Endothelial cell of umbilical vein (primary cell): ENCODE results near the gene C19orf85. TPM values are rescaled to one million over a fixed set of nuclear protein-coding genes. Genes with fewer than 3 reads are reported as not detected.

Source experiments
- BruUV-seq: library from RNA; stranded (reverse); fragments of 400-500 nt; replicated peaks from 2 replicates; lab custom pipeline; 2021; lab: Mats Ljungman, UMichigan
- CTCF ChIA-PET: fragments of 300-600, 350-600 bp; sonication (Branson Sonifier 250); formaldehyde crosslinking; loops from one replicate; lab custom pipeline; 2021; ENCODE audit warnings: antibody characterized with exemption, inconsistent platforms; lab: Charles Lee
- POLR2A ChIA-PET: fragments of 300-600, 350-600 bp; sonication (Branson Sonifier 250); formaldehyde crosslinking; loops from one replicate; lab custom pipeline; 2021; ENCODE audit warnings: antibody characterized with exemption, inconsistent platforms; lab: Charles Lee
- DNase-seq: peaks from one replicate; pipeline ENCODE4 v3.0.0-alpha.2; 2011; ENCODE audit warnings: low read depth, low spot score
- FAIRE-seq: peaks from 2 replicates; lab custom pipeline; 2011; peaks lifted over from hg19 to GRCh38; lab: Jason Lieb, UNC
- H2AFZ ChIP-seq: 2 replicates; pipeline ENCODE4 v1.6.0; 2012; ENCODE audit warnings: low read depth, low read length, control low read depth, inconsistent platforms
- H3K27ac ChIP-seq: 2 replicates; pipeline ENCODE4 v1.5.1; 2011; ENCODE audit warnings: low read depth, mild to moderate bottlenecking, control low read depth, low read length, moderate library complexity; ENCODE audit not compliant: insufficient read depth
- H3K27me3 ChIP-seq, 2 experiments: 2 replicates each; pipeline versions ENCODE4 v1.6.0 to v1.6.1; 2011; ENCODE audit warnings: low read length in 2 of 2, mixed read lengths in 1 of 2; ENCODE audit not compliant: control insufficient read depth in 2 of 2, insufficient read depth in 2 of 2
- H3K36me3 ChIP-seq, 2 experiments: 2 replicates in 1 of 2; 3 replicates in 1 of 2; pipeline ENCODE4 v1.5.1; 2011; ENCODE audit warnings: low read length in 2 of 2, mild to moderate bottlenecking in 1 of 2, moderate library complexity in 1 of 2; ENCODE audit not compliant: control insufficient read depth in 2 of 2, insufficient read depth in 2 of 2; ENCODE audit errors: extremely low read depth in 1 of 2
- H3K4me1 ChIP-seq: 3 replicates; pipeline ENCODE4 v1.5.1; 2011; ENCODE audit warnings: mild to moderate bottlenecking, low read length; ENCODE audit not compliant: control insufficient read depth, insufficient read depth; ENCODE audit errors: extremely low read depth
- H3K4me2 ChIP-seq: 2 replicates; pipeline ENCODE4 v1.6.1; 2011; ENCODE audit warnings: low read length, control low read depth, mixed read lengths; ENCODE audit not compliant: insufficient read depth
- H3K4me3 ChIP-seq, 3 experiments: fragments of 200-600 bp in 1 of 3; sonication (generic), shearing (Covaris generic) in 1 of 3; replicated peaks in 1 of 3; 2 replicates each; pipeline ENCODE4 v1.5.1; 2011 to 2016; ENCODE audit warnings: control low read depth in 3 of 3, low read length in 3 of 3, mild to moderate bottlenecking in 2 of 3, inconsistent platforms in 1 of 3, low read depth in 1 of 3, moderate library complexity in 1 of 3; ENCODE audit not compliant: insufficient read depth in 1 of 3
- H3K79me2 ChIP-seq: 2 replicates; pipeline ENCODE4 v1.6.0; 2012; ENCODE audit warnings: low read length, inconsistent platforms; ENCODE audit not compliant: control insufficient read depth, insufficient read depth
- H3K9ac ChIP-seq: replicated peaks from 2 replicates; pipeline ENCODE3; 2011; ENCODE audit warnings: low read length, control low read depth; ENCODE audit not compliant: insufficient read depth; ENCODE audit errors: extremely low read depth
- H3K9me1 ChIP-seq: replicated peaks from 3 replicates; pipeline ENCODE4 v1.6.0; 2011; ENCODE audit warnings: mild to moderate bottlenecking, low read length; ENCODE audit not compliant: control insufficient read depth, insufficient read depth; ENCODE audit errors: extremely low read depth
- H3K9me3 ChIP-seq: replicated peaks from 2 replicates; pipeline ENCODE4 v1.5.1; 2012; ENCODE audit warnings: low read length, inconsistent platforms; ENCODE audit not compliant: control insufficient read depth, insufficient read depth
- H4K20me1 ChIP-seq: replicated peaks from 2 replicates; pipeline ENCODE3; 2011; ENCODE audit warnings: mild to moderate bottlenecking, low read length; ENCODE audit not compliant: control insufficient read depth, insufficient read depth; ENCODE audit errors: extremely low read depth
- EZH2 ChIP-seq: IDR thresholded peaks from 2 replicates; pipeline ENCODE4 v1.6.1; 2012; ENCODE audit warnings: borderline replicate concordance, low read depth, mild to moderate bottlenecking, moderate library complexity, low read length, inconsistent platforms; ENCODE audit not compliant: severe bottlenecking
- FOS ChIP-seq: IDR thresholded peaks from 2 replicates; pipeline ENCODE4 v1.6.1; 2011; ENCODE audit warnings: mild to moderate bottlenecking, low read length, moderate library complexity, borderline replicate concordance; ENCODE audit not compliant: insufficient read depth
- GATA2 ChIP-seq: IDR thresholded peaks from 2 replicates; pipeline ENCODE4 v1.7.0; 2011; ENCODE audit warnings: low read depth, mild to moderate bottlenecking, moderate library complexity, mixed read lengths, low read length; ENCODE audit not compliant: insufficient read length, insufficient read depth
- JUN ChIP-seq: IDR thresholded peaks from 2 replicates; pipeline ENCODE4 v1.6.1; 2011; ENCODE audit warnings: borderline replicate concordance, low read depth; ENCODE audit not compliant: insufficient read length, insufficient read depth
- MAX ChIP-seq: IDR thresholded peaks from 2 replicates; pipeline ENCODE4 v1.6.1; 2011; ENCODE audit not compliant: insufficient read depth, insufficient read length
- MYC ChIP-seq: IDR thresholded peaks from one replicate; pipeline ENCODE4 v1.6.1; 2011; ENCODE audit warnings: mild to moderate bottlenecking, low read depth, low read length
- POLR2A ChIP-seq: IDR thresholded peaks from 2 replicates; pipeline ENCODE4 v1.6.1; 2012; ENCODE audit warnings: low read depth, mild to moderate bottlenecking, control low read depth, low read length
- POLR2AphosphoS5 ChIP-seq: IDR thresholded peaks from 2 replicates; pipeline ENCODE4 v1.6.1; 2012; ENCODE audit warnings: low read depth, mild to moderate bottlenecking, control low read depth, low read length, moderate library complexity; ENCODE audit not compliant: insufficient read depth
- dilution Hi-C: fragments of 300-500 bp; cut with MboI; formaldehyde crosslinking; loops from one replicate; pipeline ENCODE4 v1.15.0; 2019; ENCODE audit warnings: low sequenced_read_pairs; ENCODE audit not compliant: extremely low pct_ligation_motif_present
- intact Hi-C: fragments of 100-400 bp; cut with micrococcal nuclease; formaldehyde crosslinking; loops from one replicate; pipeline ENCODE4 v1.10.0; 2022
- polyA plus RNA-seq, 4 experiments: library from polyadenylated mRNA; depleted of rRNA in 3 of 4; stranded (reverse) in 3 of 4; unstranded in 1 of 4; fragments of >200 nt; gene quantifications; 2 replicates each; pipeline versions ENCODE4 v1.2.1 to v1.2.3, GENCODE V29; 2011 to 2012; ENCODE audit warnings: missing spikeins in 1 of 4
- total RNA-seq: library from RNA; stranded (reverse); gene quantifications from 2 replicates; pipeline ENCODE4 v1.2.3, GENCODE V29; 2021
- TF ChIP-seq, protein P1 (sequence below), 2 donors: IDR thresholded peaks; 1 replicate in 1 of 2; 2 replicates in 1 of 2; pipeline ENCODE4 v1.5.1; 2011; ENCODE audit warnings: low read length in 2 of 2, mild to moderate bottlenecking in 2 of 2, moderate library complexity in 2 of 2, control low read depth in 1 of 2, inconsistent platforms in 1 of 2, low read depth in 1 of 2; ENCODE audit not compliant: insufficient read depth in 1 of 2; ENCODE audit errors: extremely low read depth in 1 of 2

Gene C19orf85
- total and polyA plus RNA-seq, 2 donors (not counting 3 experiments of a cell fraction or from before 2014, with no cell fraction given) = not detected

GRCh38 chr19:55495646-55496349, 31.2 kb upstream of the C19orf85 start:
- H3K27ac ChIP-seq = no peak overlapping the region
- H4K20me1 ChIP-seq = no peaks in the 10 kb centered on the region
- H3K9ac ChIP-seq = no peak overlapping the region
- CTCF ChIA-PET = interaction anchor here (0.9 to 5.5 kb wide), 3 partner anchors 8 to 355 kb away, joined by 3 to 38 read pairs (median 3); no protein-coding TSS in a partner anchor
- H3K9me3 ChIP-seq = no peaks in the 10 kb centered on the region
- H3K27me3 ChIP-seq = no peaks in the 10 kb centered on the region
- no peak overlapping the region for H3K4me2 ChIP-seq
- DNase-seq = no peak
- no peaks in the 10 kb centered on the region for H3K4me1 ChIP-seq
- POLR2A ChIA-PET = no interaction called here
- dilution Hi-C loops = no loop called here
- BruUV-seq = no TSS peak
- no peak overlapping the region for H3K4me3 ChIP-seq
- H3K36me3 ChIP-seq = no peaks in the 10 kb centered on the region
- H3K9me1 ChIP-seq = no peaks in the 10 kb centered on the region
- intact Hi-C loops = no loop called here
- TF ChIP-seq MAX (no peak), FOS (no peak), POLR2A (no peak), POLR2AphosphoS5 (no peak)
- H2AFZ ChIP-seq = no peak overlapping the region
- no peaks in the 10 kb centered on the region for H3K79me2 ChIP-seq
- FAIRE-seq = no peak

DNA sequence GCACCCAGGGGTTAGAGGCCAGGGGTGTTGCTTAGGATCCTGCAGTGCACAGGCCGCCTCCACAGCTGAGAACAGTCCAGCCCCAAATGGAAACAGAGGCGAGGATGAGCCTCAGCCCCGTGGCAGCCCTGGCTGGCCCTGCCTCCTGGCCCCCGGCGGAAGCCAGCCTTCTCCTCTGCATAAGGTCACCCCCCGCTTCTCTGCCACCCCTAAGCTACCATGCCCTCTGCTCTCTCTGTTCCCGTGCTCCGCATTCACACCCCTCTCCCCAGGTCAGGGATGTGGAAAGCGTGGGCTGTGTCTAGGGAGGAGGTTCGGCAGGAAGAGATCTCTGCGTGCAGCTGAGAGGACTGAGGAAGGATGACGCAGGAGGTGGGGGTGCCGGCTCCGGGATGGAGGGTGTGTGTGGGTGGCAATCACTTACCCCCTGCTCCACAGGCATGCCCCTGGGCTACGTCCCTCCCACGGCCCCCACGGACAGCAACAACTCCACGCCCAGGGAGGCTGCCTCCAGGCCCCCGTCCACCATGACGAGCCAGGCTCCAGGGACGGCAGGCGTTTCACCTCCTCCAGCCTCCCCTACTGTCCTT, 29.7 kb upstream of the C19orf85 start:
- H3K9me1 ChIP-seq = no peaks in the 10 kb centered on the region
- FAIRE-seq (no peak), DNase-seq (no peak)
- H3K4me1 ChIP-seq = no peaks in the 10 kb centered on the region
- no peaks in the 10 kb centered on the region for H3K27me3 ChIP-seq
- peak overlapping the region; percentile 13 for H3K4me2 ChIP-seq
- peak overlapping the region; percentile 40 for H2AFZ ChIP-seq
- ChIA-PET POLR2A (interaction anchor here (0.5 to 1.0 kb wide), 3 partner anchors 9 to 182 kb away, joined by 3 to 7 read pairs (median 6); partner anchors contain the start of gene NAT14), CTCF (interaction anchor here (0.6 to 5.5 kb wide), 3 partner anchors 10 to 89 kb away, joined by 3 to 38 read pairs (median 17); no protein-coding TSS in a partner anchor)
- intact Hi-C loops (no loop called here), dilution Hi-C loops (no loop called here)
- no peak overlapping the region for H3K27ac ChIP-seq
- no peaks in the 10 kb centered on the region for H3K9me3 ChIP-seq
- H3K79me2 ChIP-seq = no peaks in the 10 kb centered on the region
- H3K9ac ChIP-seq = no peak overlapping the region
- H3K36me3 ChIP-seq = no peaks in the 10 kb centered on the region
- no TSS peak for BruUV-seq
- no peak overlapping the region for H3K4me3 ChIP-seq
- TF ChIP-seq FOS = no peak
- TF ChIP-seq GATA2 = no peak
- no peak for TF ChIP-seq MYC
- TF ChIP-seq, protein P1, sequence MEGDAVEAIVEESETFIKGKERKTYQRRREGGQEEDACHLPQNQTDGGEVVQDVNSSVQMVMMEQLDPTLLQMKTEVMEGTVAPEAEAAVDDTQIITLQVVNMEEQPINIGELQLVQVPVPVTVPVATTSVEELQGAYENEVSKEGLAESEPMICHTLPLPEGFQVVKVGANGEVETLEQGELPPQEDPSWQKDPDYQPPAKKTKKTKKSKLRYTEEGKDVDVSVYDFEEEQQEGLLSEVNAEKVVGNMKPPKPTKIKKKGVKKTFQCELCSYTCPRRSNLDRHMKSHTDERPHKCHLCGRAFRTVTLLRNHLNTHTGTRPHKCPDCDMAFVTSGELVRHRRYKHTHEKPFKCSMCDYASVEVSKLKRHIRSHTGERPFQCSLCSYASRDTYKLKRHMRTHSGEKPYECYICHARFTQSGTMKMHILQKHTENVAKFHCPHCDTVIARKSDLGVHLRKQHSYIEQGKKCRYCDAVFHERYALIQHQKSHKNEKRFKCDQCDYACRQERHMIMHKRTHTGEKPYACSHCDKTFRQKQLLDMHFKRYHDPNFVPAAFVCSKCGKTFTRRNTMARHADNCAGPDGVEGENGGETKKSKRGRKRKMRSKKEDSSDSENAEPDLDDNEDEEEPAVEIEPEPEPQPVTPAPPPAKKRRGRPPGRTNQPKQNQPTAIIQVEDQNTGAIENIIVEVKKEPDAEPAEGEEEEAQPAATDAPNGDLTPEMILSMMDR (IDR thresholded peaks at IDR 0.05; ENCODE audit: extremely low read depth in 1 of 2, insufficient read depth in 1 of 2, low read depth in 1 of 2, low read length in 2 of 2) = no peak
- TF ChIP-seq POLR2A = no peak
- TF ChIP-seq POLR2AphosphoS5 = no peak
- no peak for TF ChIP-seq EZH2
- no peak for TF ChIP-seq MAX
- TF ChIP-seq JUN = no peak
- H4K20me1 ChIP-seq = no peaks in the 10 kb centered on the region
